Measurements from ENCODE around the gene ACTL10.

The ACTL10 gene

GRCh38 chr20:33649201-33649681 is 17.5 kb upstream of the ACTL10 start:
- no peak for DNase-seq

GRCh38 chr20:33650111-33650752 is 16.5 kb upstream of the ACTL10 start:
- no peak for DNase-seq

- DNase-seq = no peak
Measured at GRCh38 chr20:33650753-33651561, 15.8 kb upstream of the ACTL10 start.

- no peak for DNase-seq
Measured at GRCh38 chr20:33651562-33652048, 15.1 kb upstream of the ACTL10 start.

- DNase-seq = peak; percentile 26 to 60 (median 32)
Measured at GRCh38 chr20:33653218-33653899, 13.4 kb upstream of the ACTL10 start.

- DNase-seq = no peak
Measured at GRCh38 chr20:33653900-33654596, 12.7 kb upstream of the ACTL10 start.

GRCh38 chr20:33654680-33655161 is 12.0 kb upstream of the ACTL10 start:
- no peak for DNase-seq

GRCh38 chr20:33655164-33655563 is 11.6 kb upstream of the ACTL10 start:
- no peak for DNase-seq

- DNase-seq = no peak
Measured at GRCh38 chr20:33656010-33656782, 10.5 kb upstream of the ACTL10 start.

GRCh38 chr20:33656783-33657703 is 9.7 kb upstream of the ACTL10 start:
- no peak for DNase-seq

GRCh38 chr20:33657704-33658095 is 9.0 kb upstream of the ACTL10 start:
- no peak for DNase-seq

GRCh38 chr20:33658510-33658909 is 8.2 kb upstream of the ACTL10 start:
- DNase-seq = no peak

GRCh38 chr20:33658929-33659328 is 7.8 kb upstream of the ACTL10 start:
- no peak for DNase-seq

GRCh38 chr20:33659341-33660034 is 7.3 kb upstream of the ACTL10 start:
- DNase-seq = no peak

GRCh38 chr20:33660035-33660684 is 6.6 kb upstream of the ACTL10 start:
- DNase-seq = no peak

GRCh38 chr20:33660685-33661058 is 6.1 kb upstream of the ACTL10 start:
- no peak for DNase-seq

- DNase-seq = no peak
Measured at GRCh38 chr20:33662172-33662571, 4.6 kb upstream of the ACTL10 start, which contains the start of gene C20orf144. Gene C20orf144 (plus strand): TSS chr20:33662327. CDS start chr20:33662346, 19 bp downstream.

GRCh38 chr20:33663161-33664084 is 3.3 kb upstream of the ACTL10 start:
- DNase-seq = peak; percentile 78 to 94 (median 88)

Measured in suppressor macrophage (primary cell).